GM08714 (cell line): Measurements from ENCODE around the gene ISCA1.
A peak's percentile ranks its signal among the peaks of the same experiment; 100 is the strongest.
"Not testable (repeated sequence)": the region's sequence is repeated elsewhere in the genome, so short reads cannot be mapped to it uniquely, and the experiment has no call there.

Experiments
- H3K4me3 ChIP-seq: fragments of 200-500 bp; sonication (Bioruptor generic); 2 replicates; pipeline ENCODE4 v1.5.1; 2014; ENCODE audit warnings: mild to moderate bottlenecking, low read length, inconsistent platforms
- ZNF274 ChIP-seq: IDR thresholded peaks from 2 replicates; pipeline ENCODE4 v1.6.1; 2012; ENCODE audit warnings: mild to moderate bottlenecking, low read depth, low read length

Gene ISCA1

GRCh38 chr9:86300701-86301100 is 18.4 kb upstream of the ISCA1 start:
- TF ChIP-seq ZNF274: no peak
- no peak overlapping the region for H3K4me3 ChIP-seq

GRCh38 chr9:86298873-86299272 is 16.5 kb upstream of the ISCA1 start:
- TF ChIP-seq ZNF274: no peak
- H3K4me3 ChIP-seq: no peak overlapping the region

- not testable (repeated sequence) for H3K4me3 ChIP-seq
These were observed 8.0 kb upstream of the ISCA1 start for GRCh38 chr9:86290341-86290740.

GRCh38 chr9:86288499-86289198 is 6.3 kb upstream of the ISCA1 start:
- no peak for TF ChIP-seq ZNF274
- H3K4me3 ChIP-seq: no peak overlapping the region

GRCh38 chr9:86287013-86287412 is 4.7 kb upstream of the ISCA1 start:
- H3K4me3 ChIP-seq: no peak overlapping the region
- TF ChIP-seq ZNF274: no peak

- H3K4me3 ChIP-seq: no peak overlapping the region
- TF ChIP-seq ZNF274: no peak
These were observed 3.9 kb upstream of the ISCA1 start for GRCh38 chr9:86286278-86286677.

- H3K4me3 ChIP-seq: no peak overlapping the region
- no peak for TF ChIP-seq ZNF274
These were observed 2.9 kb upstream of the ISCA1 start for GRCh38 chr9:86285261-86285660.

GRCh38 chr9:86282979-86283535 is 719 bp upstream of the ISCA1 start:
- H3K4me3 ChIP-seq: peak overlapping the region; percentile 99
- TF ChIP-seq ZNF274: no peak

GRCh38 chr9:86281593-86282076 is 703 bp downstream of the ISCA1 start:
- H3K4me3 ChIP-seq: peak overlapping the region; percentile 99
- TF ChIP-seq ZNF274: no peak

GRCh38 chr9:86280580-86280979 is 1.8 kb downstream of the ISCA1 start:
- TF ChIP-seq ZNF274: no peak
- no peak overlapping the region for H3K4me3 ChIP-seq

- H3K4me3 ChIP-seq: no peak overlapping the region
- TF ChIP-seq ZNF274: no peak
These were observed 2.5 kb downstream of the ISCA1 start for GRCh38 chr9:86279839-86280238.

- H3K4me3 ChIP-seq: no peak overlapping the region
- no peak for TF ChIP-seq ZNF274
These were observed 5.3 kb downstream of the ISCA1 start for GRCh38 chr9:86277072-86277471.

- no peak for TF ChIP-seq ZNF274
These were observed 6.4 kb downstream of the ISCA1 start for GRCh38 chr9:86275962-86276361.

GRCh38 chr9:86274821-86275643 is 7.3 kb downstream of the ISCA1 start:
- H3K4me3 ChIP-seq: no peak overlapping the region

More at GRCh38 chr9:86275962-86276361, 6.4 kb downstream of the ISCA1 start:
- H3K4me3 ChIP-seq: no peak overlapping the region

GRCh38 chr9:86272221-86272620 is 10.1 kb downstream of the ISCA1 start:
- no peak for TF ChIP-seq ZNF274
- no peak overlapping the region for H3K4me3 ChIP-seq

More at GRCh38 chr9:86274821-86275643, 7.3 kb downstream of the ISCA1 start:
- TF ChIP-seq ZNF274: no peak
